Trophoblast cell (in vitro differentiated cells and primary cell): Measurements from ENCODE around the gene MAPT.

Experiments
- DNase-seq, 2 donors: peaks; one replicate each; pipeline ENCODE4 v3.0.0-alpha.2; 2016
- H2AFZ ChIP-seq: 2 replicates; pipeline ENCODE4 v1.6.1; 2013; ENCODE audit warnings: low read length, moderate library complexity, mild to moderate bottlenecking; ENCODE audit not compliant: insufficient read depth, poor library complexity
- H2AK5ac ChIP-seq: 2 replicates; pipeline ENCODE4 v1.6.1; 2013; ENCODE audit warnings: mild to moderate bottlenecking, low read length
- H2BK120ac ChIP-seq: 2 replicates; pipeline ENCODE4 v1.6.1; 2013; ENCODE audit warnings: low read length, mild to moderate bottlenecking, moderate library complexity; ENCODE audit not compliant: insufficient read depth, poor library complexity
- H2BK12ac ChIP-seq: 2 replicates; pipeline ENCODE4 v1.6.1; 2013; ENCODE audit warnings: mild to moderate bottlenecking, low read length, moderate library complexity
- H2BK5ac ChIP-seq: 2 replicates; pipeline ENCODE4 v1.6.1; 2013; ENCODE audit warnings: low read length, low read depth, moderate library complexity, mild to moderate bottlenecking; ENCODE audit not compliant: poor library complexity
- H3K14ac ChIP-seq: 2 replicates; pipeline ENCODE4 v1.6.1; 2013; ENCODE audit warnings: mild to moderate bottlenecking, low read length
- H3K18ac ChIP-seq: 2 replicates; pipeline ENCODE4 v1.6.1; 2013; ENCODE audit warnings: mild to moderate bottlenecking, low read length
- H3K23ac ChIP-seq: 2 replicates; pipeline ENCODE4 v1.6.1; 2013; ENCODE audit warnings: low read length
- H3K27ac ChIP-seq: 2 replicates; pipeline ENCODE4 v1.5.1; 2013; ENCODE audit warnings: low read depth, mild to moderate bottlenecking, inconsistent platforms, low read length, moderate library complexity
- H3K27me3 ChIP-seq: 2 replicates; pipeline ENCODE4 v1.6.1; 2013; ENCODE audit warnings: inconsistent platforms, mild to moderate bottlenecking, low read length, moderate library complexity; ENCODE audit not compliant: insufficient read depth
- H3K36me3 ChIP-seq, 2 experiments: 1 replicate in 1 of 2; 2 replicates in 1 of 2; pipeline ENCODE4 v1.6.1; 2013; ENCODE audit warnings: low read length in 2 of 2, mild to moderate bottlenecking in 2 of 2, moderate library complexity in 1 of 2; ENCODE audit not compliant: insufficient read depth in 2 of 2, control insufficient read depth in 1 of 2
- H3K4ac ChIP-seq: 2 replicates; pipeline ENCODE4 v1.6.1; 2013; ENCODE audit warnings: low read depth, mild to moderate bottlenecking, low read length, moderate library complexity
- H3K4me1 ChIP-seq, 2 experiments: 1 replicate in 1 of 2; 2 replicates in 1 of 2; pipeline ENCODE4 v1.6.1; 2013; ENCODE audit warnings: low read length in 2 of 2, mild to moderate bottlenecking in 2 of 2, moderate library complexity in 1 of 2; ENCODE audit not compliant: insufficient read depth in 2 of 2, control insufficient read depth in 1 of 2
- H3K4me2 ChIP-seq: 2 replicates; pipeline ENCODE4 v1.6.1; 2013; ENCODE audit warnings: inconsistent platforms, mild to moderate bottlenecking, low read length, moderate library complexity
- H3K4me3 ChIP-seq: 2 replicates; pipeline ENCODE4 v1.5.1; 2013; ENCODE audit warnings: mild to moderate bottlenecking, low read depth, low read length, inconsistent platforms
- H3K79me1 ChIP-seq: one replicate; pipeline ENCODE4 v1.6.1; 2013; ENCODE audit warnings: low read length
- H3K79me2 ChIP-seq: 2 replicates; pipeline ENCODE4 v1.6.1; 2013; ENCODE audit warnings: low read length, mild to moderate bottlenecking; ENCODE audit not compliant: control insufficient read depth, insufficient read depth, poor library complexity
- H3K9ac ChIP-seq: 2 replicates; pipeline ENCODE4 v1.6.1; 2013; ENCODE audit warnings: mild to moderate bottlenecking, low read length
- H3K9me3 ChIP-seq: 2 replicates; pipeline ENCODE4 v1.6.1; 2013; ENCODE audit warnings: low read depth, mild to moderate bottlenecking, control low read depth, inconsistent platforms, low read length; ENCODE audit not compliant: insufficient read depth
- H4K12ac ChIP-seq: 2 replicates; pipeline ENCODE4 v1.6.1; 2013; ENCODE audit warnings: low read depth, mild to moderate bottlenecking, low read length, moderate library complexity
- H4K8ac ChIP-seq: 2 replicates; pipeline ENCODE4 v1.6.1; 2013; ENCODE audit warnings: low read depth, mild to moderate bottlenecking, low read length, moderate library complexity
- H4K91ac ChIP-seq: one replicate; pipeline ENCODE4 v1.6.1; 2013; ENCODE audit warnings: low read depth, mild to moderate bottlenecking, low read length, moderate library complexity
- WGBS: extraction: QIAGEN DNeasy Blood & Tissue Kit; methylation state at CpG from one replicate; pipeline ENCODE4 v1.1.7; 2013; ENCODE audit warnings: missing lambda C conversion rate; ENCODE audit not compliant: insufficient read length, insufficient coverage; ENCODE audit errors: extremely low coverage; 5-methylcytosine and 5-hydroxymethylcytosine counted together

Gene MAPT

DNA sequence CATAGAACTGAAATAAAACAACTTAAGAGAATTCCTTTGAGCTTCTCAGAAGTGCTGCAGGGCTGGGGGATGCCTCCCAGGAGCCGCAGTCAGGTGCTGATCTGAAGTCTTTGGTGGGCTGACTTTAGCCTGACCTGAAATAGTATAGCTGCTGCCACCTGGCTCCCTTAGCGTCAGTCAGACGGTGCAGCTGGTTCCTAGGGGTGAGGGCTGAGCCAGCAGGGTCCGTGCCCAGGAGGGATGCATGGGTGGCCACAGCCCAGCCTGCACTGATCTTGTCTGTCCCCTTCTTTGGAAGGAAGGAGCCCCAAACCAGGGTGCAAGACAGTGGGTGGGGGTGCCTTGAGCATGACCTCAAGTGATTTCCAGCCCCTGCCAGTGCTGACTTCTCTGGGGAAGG lies 11.5 kb downstream of the MAPT start:
- Histone ChIP-seq H4K12ac (no peak overlapping the region), H3K4me3 (no peak overlapping the region), H3K4ac (no peak overlapping the region), H3K18ac (no peak overlapping the region), H4K91ac (no peak overlapping the region), H2BK12ac (no peak overlapping the region), H3K9me3 (no peaks in the 10 kb centered on the region), H3K9ac (no peak overlapping the region), H3K79me1 (no peaks in the 10 kb centered on the region), H3K27me3 (no peaks in the 10 kb centered on the region), H3K23ac (no peak overlapping the region), H2BK120ac (no peak overlapping the region), H3K27ac (no peak overlapping the region), H2AFZ (no peak overlapping the region), H4K8ac (no peak overlapping the region), H3K4me1 (peaks cover 0 to 9% of the 10 kb centered on the region in 2 experiments), H2BK5ac (no peak overlapping the region), H3K14ac (no peak overlapping the region), H3K79me2 (no peaks in the 10 kb centered on the region), H3K36me3 (no peaks in the 10 kb centered on the region), H2AK5ac (no peak overlapping the region), H3K4me2 (no peak overlapping the region)
- no CpG with 5 or more reads among the region's 4 CpGs for WGBS
- DNase-seq = no peak

DNA sequence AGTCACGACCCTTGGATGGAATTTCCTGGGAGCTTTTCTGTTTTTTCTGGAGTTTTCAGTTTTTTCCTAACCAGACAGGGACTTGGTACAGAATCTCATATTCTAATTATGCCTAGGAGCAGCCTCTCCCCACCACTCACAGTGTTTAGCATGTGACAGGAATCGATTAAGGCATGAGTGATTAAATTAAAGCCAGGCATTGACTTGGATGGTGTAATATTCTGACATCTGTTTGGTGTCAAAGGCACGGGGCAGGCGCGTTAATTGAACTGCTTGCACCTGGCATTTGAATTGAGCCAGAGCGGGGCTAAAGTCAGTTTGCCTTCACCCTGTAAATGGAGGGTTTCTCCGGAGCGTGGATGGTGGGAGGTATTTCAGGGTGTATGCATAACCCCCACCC lies 11.9 kb downstream of the MAPT start:
- Histone ChIP-seq H2AFZ (no peak overlapping the region), H4K91ac (no peak overlapping the region)
- WGBS = no CpG with 5 or more reads among the region's 8 CpGs

DNA sequence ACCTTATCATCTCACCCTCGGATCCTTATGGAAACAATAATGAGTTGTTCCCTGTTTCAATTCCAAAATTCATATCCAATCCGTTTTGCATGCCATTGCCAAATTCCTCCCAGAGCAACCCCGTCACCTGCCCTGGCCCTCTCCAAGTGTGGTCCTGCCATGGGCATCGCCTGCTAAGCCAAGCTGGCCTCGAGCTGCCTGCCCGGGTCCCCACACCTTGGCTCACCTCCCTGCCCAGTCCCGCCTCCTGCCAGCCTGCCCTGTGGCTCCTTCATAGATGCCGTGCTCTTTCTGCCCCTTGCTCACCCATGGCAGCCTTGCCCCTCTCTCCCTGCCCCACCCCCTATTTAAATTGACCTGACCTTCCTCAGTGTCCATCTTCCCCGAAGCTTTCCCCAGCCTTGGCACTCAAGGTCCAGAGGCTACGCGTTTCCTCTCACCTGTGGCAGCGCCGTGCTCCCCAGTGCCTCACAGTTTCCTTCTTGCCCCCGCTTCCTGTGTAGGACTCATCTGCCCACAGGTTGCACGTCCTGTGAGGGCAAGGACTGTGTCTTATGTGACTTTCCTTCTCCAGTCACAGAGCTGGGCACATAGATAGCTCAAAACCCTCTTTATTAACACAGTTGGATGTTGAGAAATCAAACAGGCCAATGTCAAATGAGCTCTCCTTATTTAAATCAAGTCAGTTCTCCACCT lies 12.7 kb downstream of the MAPT start:
- Histone ChIP-seq H2AFZ (no peak overlapping the region), H4K8ac (no peak overlapping the region), H3K23ac (no peak overlapping the region), H3K27ac (no peak overlapping the region), H3K18ac (no peak overlapping the region), H3K79me1 (no peaks in the 10 kb centered on the region), H2AK5ac (no peak overlapping the region), H3K14ac (no peak overlapping the region), H3K4me1 (peaks cover 0 to 9% of the 10 kb centered on the region in 2 experiments), H3K79me2 (no peaks in the 10 kb centered on the region), H3K9me3 (no peaks in the 10 kb centered on the region), H3K27me3 (no peaks in the 10 kb centered on the region), H2BK5ac (no peak overlapping the region), H3K4me2 (no peak overlapping the region), H2BK12ac (no peak overlapping the region), H4K91ac (no peak overlapping the region), H4K12ac (no peak overlapping the region), H3K36me3 (no peaks in the 10 kb centered on the region), H3K9ac (no peak overlapping the region), H3K4me3 (no peak overlapping the region), H2BK120ac (no peak overlapping the region), H3K4ac (no peak overlapping the region)
- WGBS = no CpG with 5 or more reads among the region's 15 CpGs
- no peak for DNase-seq

More for the DNA sequence above, 11.9 kb downstream of the MAPT start:
- Histone ChIP-seq H4K12ac (no peak overlapping the region), H3K9me3 (no peaks in the 10 kb centered on the region), H3K9ac (no peak overlapping the region), H3K4me2 (no peak overlapping the region), H3K14ac (no peak overlapping the region), H3K79me1 (no peaks in the 10 kb centered on the region), H3K4ac (no peak overlapping the region), H3K4me1 (peaks cover 0 to 9% of the 10 kb centered on the region in 2 experiments), H3K18ac (no peak overlapping the region), H2BK120ac (no peak overlapping the region), H2BK5ac (no peak overlapping the region), H3K27me3 (no peaks in the 10 kb centered on the region), H2BK12ac (no peak overlapping the region), H2AK5ac (no peak overlapping the region), H3K27ac (no peak overlapping the region), H4K8ac (no peak overlapping the region), H3K36me3 (no peaks in the 10 kb centered on the region), H3K79me2 (no peaks in the 10 kb centered on the region), H3K23ac (no peak overlapping the region), H3K4me3 (no peak overlapping the region)
- no peak for DNase-seq

DNA sequence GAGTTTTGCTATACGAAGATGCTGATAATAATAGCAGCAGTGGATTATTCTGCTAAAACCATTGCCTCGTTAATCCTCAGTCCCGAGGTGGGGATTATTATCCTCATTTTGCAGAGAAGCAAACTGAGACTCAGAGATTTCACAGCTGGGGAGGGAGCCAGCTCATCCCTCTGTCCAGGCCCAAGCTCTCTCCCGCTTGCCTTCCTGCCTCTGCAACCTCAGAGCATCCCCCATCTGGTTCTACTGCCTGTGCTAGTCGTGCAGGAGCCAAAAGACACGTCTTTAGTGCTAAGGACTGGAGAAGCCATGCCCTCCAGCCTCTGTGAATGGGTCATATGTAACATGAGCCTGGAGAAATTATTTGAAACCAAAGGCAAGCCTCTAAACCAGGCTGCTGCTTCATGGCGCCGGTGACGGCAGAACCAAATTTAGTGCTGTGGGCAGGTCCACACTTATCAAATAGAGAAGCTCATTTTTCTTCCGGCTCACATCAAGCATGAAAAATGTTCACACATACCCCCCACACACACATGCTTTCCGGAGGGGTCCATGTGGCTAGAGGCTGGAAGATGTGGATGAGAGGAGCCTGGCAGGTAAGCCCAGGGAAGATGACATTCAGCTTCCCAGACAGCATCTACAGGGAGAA lies 13.5 kb downstream of the MAPT start:
- Histone ChIP-seq H2AFZ (no peak overlapping the region), H3K79me1 (no peaks in the 10 kb centered on the region), H4K91ac (no peak overlapping the region), H3K14ac (no peak overlapping the region), H3K23ac (no peak overlapping the region), H3K9me3 (peaks cover 3% of the 10 kb centered on the region), H2BK12ac (no peak overlapping the region), H4K12ac (no peak overlapping the region), H3K4me3 (no peak overlapping the region), H3K9ac (no peak overlapping the region), H3K4me1 (peaks cover 0 to 7% of the 10 kb centered on the region in 2 experiments), H3K18ac (no peak overlapping the region), H2BK5ac (no peak overlapping the region), H3K4me2 (no peak overlapping the region), H3K79me2 (no peaks in the 10 kb centered on the region), H2BK120ac (no peak overlapping the region), H3K27me3 (no peaks in the 10 kb centered on the region), H2AK5ac (no peak overlapping the region), H3K27ac (no peak overlapping the region), H3K4ac (no peak overlapping the region), H4K8ac (no peak overlapping the region), H3K36me3 (no peaks in the 10 kb centered on the region)
- no peak for DNase-seq
- WGBS = no CpG with 5 or more reads among the region's 11 CpGs
